ENCODE results near the gene NEU1.
A peak's percentile ranks its signal among the peaks of the same experiment; 100 is the strongest.

NEU1 gene

DNA sequence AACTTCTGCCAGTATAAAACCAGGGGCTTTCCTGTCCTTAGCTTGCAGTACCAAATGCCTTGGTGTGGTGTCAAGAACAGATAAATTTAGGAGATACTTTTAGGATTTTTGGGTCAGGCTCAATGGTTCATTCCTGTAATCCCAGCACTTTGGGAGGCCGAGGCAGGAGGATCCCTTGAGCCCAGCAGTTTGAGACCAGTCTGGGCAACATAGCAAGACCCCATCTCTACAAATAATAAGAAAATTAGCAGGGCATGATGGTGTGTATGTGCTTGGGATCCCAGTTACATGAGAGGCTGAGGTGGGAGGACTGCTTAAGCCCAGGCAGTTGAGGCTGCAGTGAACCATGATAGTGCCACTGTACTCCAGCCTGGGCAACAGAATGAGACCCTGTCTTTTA, 42.4 kb upstream of the NEU1 start:
- DNase-seq (ENCODE audit: low read depth) = no peak
- no peak overlapping the region for H3K4me3 ChIP-seq (ENCODE audit: low read depth, low read length)
- TF ChIP-seq, protein P1, sequence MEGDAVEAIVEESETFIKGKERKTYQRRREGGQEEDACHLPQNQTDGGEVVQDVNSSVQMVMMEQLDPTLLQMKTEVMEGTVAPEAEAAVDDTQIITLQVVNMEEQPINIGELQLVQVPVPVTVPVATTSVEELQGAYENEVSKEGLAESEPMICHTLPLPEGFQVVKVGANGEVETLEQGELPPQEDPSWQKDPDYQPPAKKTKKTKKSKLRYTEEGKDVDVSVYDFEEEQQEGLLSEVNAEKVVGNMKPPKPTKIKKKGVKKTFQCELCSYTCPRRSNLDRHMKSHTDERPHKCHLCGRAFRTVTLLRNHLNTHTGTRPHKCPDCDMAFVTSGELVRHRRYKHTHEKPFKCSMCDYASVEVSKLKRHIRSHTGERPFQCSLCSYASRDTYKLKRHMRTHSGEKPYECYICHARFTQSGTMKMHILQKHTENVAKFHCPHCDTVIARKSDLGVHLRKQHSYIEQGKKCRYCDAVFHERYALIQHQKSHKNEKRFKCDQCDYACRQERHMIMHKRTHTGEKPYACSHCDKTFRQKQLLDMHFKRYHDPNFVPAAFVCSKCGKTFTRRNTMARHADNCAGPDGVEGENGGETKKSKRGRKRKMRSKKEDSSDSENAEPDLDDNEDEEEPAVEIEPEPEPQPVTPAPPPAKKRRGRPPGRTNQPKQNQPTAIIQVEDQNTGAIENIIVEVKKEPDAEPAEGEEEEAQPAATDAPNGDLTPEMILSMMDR (IDR thresholded peaks at IDR 0.05; ENCODE audit: low read depth, low read length, missing control alignments) = no peak

DNA sequence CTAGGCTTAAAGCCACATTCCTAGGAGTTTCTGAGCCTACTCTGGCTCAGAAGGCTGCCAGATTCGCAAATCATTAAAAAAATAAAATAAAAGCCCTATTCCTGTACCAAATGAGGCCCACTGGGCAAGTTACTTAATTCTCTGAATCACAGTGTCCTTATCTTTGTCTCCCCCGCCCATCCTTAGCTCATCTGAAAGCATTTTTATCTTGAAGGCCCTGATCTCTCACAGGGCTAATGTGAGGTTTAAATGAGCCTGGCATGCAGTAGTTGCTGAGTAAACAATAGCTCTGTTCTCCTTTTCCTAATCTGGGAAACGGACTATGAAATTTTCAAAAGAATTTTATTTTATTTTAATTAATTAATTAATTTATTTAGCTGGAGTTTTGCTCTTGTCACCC, 41.3 kb upstream of the NEU1 start:
- no peak overlapping the region for H3K4me3 ChIP-seq (ENCODE audit: low read depth, low read length)
- TF ChIP-seq, protein P1 (IDR thresholded peaks at IDR 0.05; ENCODE audit: low read depth, low read length, missing control alignments) = no peak
- no peak for DNase-seq (ENCODE audit: low read depth)

DNA sequence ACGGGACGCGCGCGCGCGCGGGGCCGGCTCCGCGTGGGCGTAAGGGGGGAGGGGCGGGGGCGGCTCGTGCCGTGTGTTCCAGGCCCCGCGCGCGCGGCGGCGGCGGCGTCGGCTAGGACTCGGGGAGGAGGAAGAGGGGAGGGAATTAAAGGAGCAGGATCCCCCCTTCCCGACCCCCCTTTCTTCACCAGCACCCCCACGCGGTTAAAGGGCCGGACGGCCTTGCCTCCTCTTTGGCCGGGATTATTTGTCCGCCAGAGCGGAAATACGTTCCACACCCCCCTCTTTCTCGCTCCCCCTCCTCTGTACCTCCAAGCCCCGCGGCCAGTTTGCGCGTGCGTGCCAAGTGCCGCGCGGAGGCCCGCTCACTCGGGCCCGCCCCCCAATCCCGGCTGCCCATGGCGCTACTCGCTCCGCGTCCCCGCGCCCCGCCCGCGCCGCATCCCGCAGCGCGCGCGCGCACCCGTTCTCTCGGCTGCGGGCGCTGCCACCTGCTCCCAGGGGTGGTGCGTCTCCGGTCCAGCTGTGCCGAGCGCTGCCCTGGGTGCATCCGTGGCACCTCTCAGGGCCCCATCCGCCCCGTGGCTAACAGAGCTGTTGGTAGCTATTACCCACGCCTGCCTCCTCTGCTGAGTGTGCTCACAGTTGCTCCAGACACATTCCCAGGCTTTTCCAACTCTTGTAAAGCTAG, 39.5 kb upstream of the NEU1 start, which contains the start of gene ZBTB12:
TSS of gene ZBTB12 (minus strand) at position 134 of the 691 bp plus-strand sequence. CDS start 781 bp downstream, outside the sequence.
- TF ChIP-seq, protein P1 (IDR thresholded peaks at IDR 0.05; ENCODE audit: low read depth, low read length, missing control alignments) = no peak
- peak within 1 kb of the TSS; percentile 57 for H3K4me3 ChIP-seq (ENCODE audit: low read depth, low read length)
- peak; percentile 78 for DNase-seq (ENCODE audit: low read depth)

DNA sequence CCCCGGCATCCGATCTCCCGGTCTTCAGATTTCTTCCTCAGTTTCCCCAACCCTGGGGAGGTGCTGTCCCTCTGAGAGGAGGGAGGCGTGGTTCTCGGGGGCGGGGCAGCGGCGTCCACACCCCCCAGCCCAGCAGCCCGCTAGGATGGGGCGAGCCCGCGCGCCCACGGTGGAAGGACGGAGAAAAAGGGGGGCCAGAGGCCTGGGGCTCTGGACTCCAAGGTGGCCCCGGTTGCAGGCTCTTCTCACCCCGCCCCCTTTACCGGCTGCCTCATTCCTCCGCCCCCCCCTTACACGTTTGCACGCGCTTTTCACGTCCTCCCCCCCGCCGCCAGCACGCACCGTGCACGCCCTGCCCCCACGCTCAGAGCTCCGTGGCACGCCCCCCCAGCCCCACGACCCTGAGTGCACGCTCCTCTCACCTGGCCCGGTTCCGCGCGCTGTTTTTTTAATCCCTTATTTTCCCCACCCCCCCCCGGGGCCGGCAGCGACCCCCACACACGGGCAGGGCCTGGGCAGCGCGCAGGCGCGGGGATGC, 38.9 kb upstream of the NEU1 start:
- TF ChIP-seq, protein P1 (IDR thresholded peaks at IDR 0.05; ENCODE audit: low read depth, low read length, missing control alignments) = no peak
- H3K4me3 ChIP-seq (ENCODE audit: low read depth, low read length) = peak overlapping the region; percentile 57
- no peak for DNase-seq (ENCODE audit: low read depth)

GRCh38 chr6:31900917-31901414, 38.3 kb upstream of the NEU1 start:
- H3K4me3 ChIP-seq (ENCODE audit: low read depth, low read length) = peak overlapping the region; percentile 57
- TF ChIP-seq, protein P1 (IDR thresholded peaks at IDR 0.05; ENCODE audit: low read depth, low read length, missing control alignments) = no peak
- DNase-seq (ENCODE audit: low read depth) = no peak

- TF ChIP-seq, protein P1 (IDR thresholded peaks at IDR 0.05; ENCODE audit: low read depth, low read length, missing control alignments) = no peak
- H3K4me3 ChIP-seq (ENCODE audit: low read depth, low read length) = no peak overlapping the region
- DNase-seq (ENCODE audit: low read depth) = no peak
These were observed 37.5 kb upstream of the NEU1 start for GRCh38 chr6:31899882-31900722.

Measured in GM12864 (cell line).